Endodermal cell (in vitro differentiated cells): ENCODE results near the gene HOXC4. TPM values are rescaled to one million over a fixed set of nuclear protein-coding genes. Genes with fewer than 3 reads are reported as not detected.

Experiments
- DNase-seq: peaks from one replicate; pipeline ENCODE4 v3.0.0-alpha.2; 2017
- H3K27ac ChIP-seq: 2 replicates; pipeline ENCODE4 v1.5.1; 2013; ENCODE audit warnings: mild to moderate bottlenecking, low read depth, low read length, moderate library complexity
- H3K27me3 ChIP-seq: 2 replicates; pipeline ENCODE4 v1.6.1; 2013; ENCODE audit warnings: mild to moderate bottlenecking, low read length, moderate library complexity; ENCODE audit not compliant: insufficient read depth, control insufficient read depth, poor library complexity, severe bottlenecking
- H3K36me3 ChIP-seq: 2 replicates; pipeline ENCODE4 v1.7.0; 2013; ENCODE audit warnings: mild to moderate bottlenecking, low read length, moderate library complexity; ENCODE audit not compliant: control insufficient read depth, insufficient read depth
- H3K4me1 ChIP-seq: one replicate; pipeline ENCODE4 v1.7.0; 2013; ENCODE audit warnings: low read length; ENCODE audit not compliant: control insufficient read depth, insufficient read depth
- H3K4me3 ChIP-seq: 2 replicates; pipeline ENCODE4 v1.5.1; 2013; ENCODE audit warnings: mild to moderate bottlenecking, low read length, moderate library complexity
- H3K9ac ChIP-seq: 2 replicates; pipeline ENCODE4 v1.6.1; 2013; ENCODE audit warnings: mild to moderate bottlenecking, low read length, moderate library complexity; ENCODE audit not compliant: poor library complexity, severe bottlenecking; ENCODE audit errors: extremely low read depth
- H3K9me3 ChIP-seq: 2 replicates; pipeline ENCODE4 v1.6.1; 2013; ENCODE audit warnings: mild to moderate bottlenecking, low read length, moderate library complexity; ENCODE audit not compliant: control insufficient read depth
- H3K27ac Mint-ChIP-seq: 2 replicates; pipeline ENCODE4 v1.8.0; 2020; ENCODE audit warnings: mixed read lengths
- H3K27me3 Mint-ChIP-seq: 2 replicates; pipeline ENCODE4 v1.8.0; 2021; ENCODE audit warnings: mild to moderate bottlenecking, mixed read lengths; ENCODE audit not compliant: insufficient read depth
- H3K36me3 Mint-ChIP-seq: 2 replicates; pipeline ENCODE4 v1.8.0; 2020; ENCODE audit warnings: low read depth, mixed read lengths
- H3K4me1 Mint-ChIP-seq: 2 replicates; pipeline ENCODE4 v1.8.0; 2020; ENCODE audit warnings: mixed read lengths
- H3K4me3 Mint-ChIP-seq: 2 replicates; pipeline ENCODE4 v1.8.0; 2020; ENCODE audit warnings: mild to moderate bottlenecking, moderate library complexity, mixed read lengths
- H3K9me3 Mint-ChIP-seq: 2 replicates; pipeline ENCODE4 v1.8.0; 2020; ENCODE audit warnings: mild to moderate bottlenecking, mixed read lengths
- CTCF ChIP-seq: fragments of 200-600 bp; sonication (generic); conservative IDR thresholded peaks from 2 replicates; pipeline ENCODE4 v1.5.0; 2021; ENCODE audit warnings: antibody characterized with exemption, mild to moderate bottlenecking
- WGBS, 2 experiments: methylation state at CpG; one replicate each; pipeline versions ENCODE4 v1.1.5 to v1.1.7; 2013; ENCODE audit warnings: missing lambda C conversion rate in 2 of 2, mixed read lengths in 1 of 2; ENCODE audit not compliant: insufficient coverage in 1 of 2, insufficient read length in 1 of 2; 5-methylcytosine and 5-hydroxymethylcytosine counted together
- total RNA-seq, 2 donors: library from RNA; stranded (reverse); fragmentation: NEBNext Ultra II Directional in 1 of 2; extraction: Animal tissue kit (Norgen Biotek cat#: 25700) in 1 of 2; gene quantifications; 2 replicates in 1 of 2; 3 replicates in 1 of 2; pipeline ENCODE4 v1.2.1, GENCODE V29; 2021

The HOXC4 gene
- total RNA-seq, 2 donors from 2014 or later: not detected

DNA sequence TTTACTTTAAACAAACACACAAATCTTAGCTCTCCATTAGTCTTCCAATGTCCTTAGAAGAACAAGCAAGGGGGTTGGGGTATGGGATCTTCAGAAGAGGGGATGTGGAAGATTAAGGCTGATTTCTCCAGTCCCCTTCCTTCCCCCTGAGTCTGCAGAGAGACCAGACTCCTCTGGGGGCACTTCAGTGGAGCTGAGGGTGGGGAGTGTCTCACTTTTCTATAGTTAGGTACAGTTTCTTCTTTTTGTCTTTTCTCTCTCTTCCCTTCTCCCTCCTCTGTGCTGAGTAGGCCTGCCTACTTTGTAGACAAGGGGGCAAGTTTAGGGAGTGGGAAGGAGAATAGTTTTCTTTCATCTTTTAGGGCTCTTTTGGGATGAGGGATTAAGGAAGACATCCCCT is 2.5 kb downstream of the HOXC4 start:
- no peak overlapping the region for H3K27ac ChIP-seq
- H3K36me3 ChIP-seq: no peaks in the 10 kb centered on the region
- H3K9me3 ChIP-seq: no peaks in the 10 kb centered on the region
- no peak overlapping the region for H3K27ac Mint-ChIP-seq
- no peaks in the 10 kb centered on the region for H3K4me1 ChIP-seq
- H3K4me1 Mint-ChIP-seq: peaks cover 3% of the 10 kb centered on the region
- no peaks in the 10 kb centered on the region for H3K36me3 Mint-ChIP-seq
- DNase-seq: no peak
- no peak for TF ChIP-seq CTCF
- peaks cover 100% of the 10 kb centered on the region for H3K27me3 Mint-ChIP-seq
- H3K9me3 Mint-ChIP-seq: no peaks in the 10 kb centered on the region
- H3K4me3 Mint-ChIP-seq: no peak overlapping the region
- H3K27me3 ChIP-seq: peaks cover 100% of the 10 kb centered on the region
- no peak overlapping the region for H3K9ac ChIP-seq
- H3K4me3 ChIP-seq: no peak overlapping the region

- Mint-ChIP-seq H3K27me3 (peaks cover 100% of the 10 kb centered on the region), H3K4me1 (no peaks in the 10 kb centered on the region), H3K36me3 (no peaks in the 10 kb centered on the region), H3K9me3 (no peaks in the 10 kb centered on the region), H3K27ac (no peak overlapping the region), H3K4me3 (no peak overlapping the region)
- peak; percentile 61 for DNase-seq
- no peaks in the 10 kb centered on the region for H3K4me1 ChIP-seq
- no peaks in the 10 kb centered on the region for H3K36me3 ChIP-seq
- H3K9ac ChIP-seq: no peak overlapping the region
- H3K27ac ChIP-seq: no peak overlapping the region
- WGBS, 2 experiments: 9 to 13% methylated on average over 12 to 14 of the region's 14 CpGs
- H3K9me3 ChIP-seq: no peaks in the 10 kb centered on the region
- no peak overlapping the region for H3K4me3 ChIP-seq
- TF ChIP-seq CTCF: no peak
- H3K27me3 ChIP-seq: peaks cover 100% of the 10 kb centered on the region
Measured at GRCh38 chr12:54058128-54058768, 4.6 kb downstream of the HOXC4 start.

DNA sequence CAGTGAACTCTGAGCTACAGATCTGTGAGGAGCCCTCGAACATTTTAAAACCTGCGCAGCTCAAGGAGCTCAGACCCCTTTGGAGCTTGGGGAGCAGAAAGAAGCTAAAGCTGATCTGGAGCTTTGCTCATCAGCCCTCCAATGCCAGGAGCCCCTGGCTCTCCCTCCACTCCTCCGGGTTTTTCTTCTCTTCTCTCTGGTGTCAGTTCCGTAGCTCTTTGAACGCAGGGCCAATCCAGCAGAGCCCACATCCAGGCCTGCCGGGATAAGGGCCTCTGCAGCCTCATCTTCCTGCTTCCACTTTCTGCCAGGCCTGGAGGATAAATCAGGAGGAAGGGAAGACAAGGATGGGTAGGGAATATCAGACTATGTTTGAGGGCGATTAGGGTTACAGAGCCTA is 6.0 kb downstream of the HOXC4 start:
- Histone ChIP-seq H3K4me3 (no peak overlapping the region), H3K9me3 (no peaks in the 10 kb centered on the region), H3K27me3 (peaks cover 100% of the 10 kb centered on the region), H3K36me3 (no peaks in the 10 kb centered on the region), H3K27ac (no peak overlapping the region), H3K9ac (no peak overlapping the region), H3K4me1 (no peaks in the 10 kb centered on the region)
- TF ChIP-seq CTCF: no peak
- Mint-ChIP-seq H3K9me3 (no peaks in the 10 kb centered on the region), H3K4me1 (no peaks in the 10 kb centered on the region), H3K4me3 (no peak overlapping the region), H3K27me3 (peaks cover 100% of the 10 kb centered on the region), H3K27ac (no peak overlapping the region), H3K36me3 (no peaks in the 10 kb centered on the region)
- no peak for DNase-seq
- WGBS, 2 experiments: 28 to 32% methylated on average over 3 to 7 of the region's 7 CpGs
